ENCODE results near the gene SKIC2.

Gene SKIC2

DNA sequence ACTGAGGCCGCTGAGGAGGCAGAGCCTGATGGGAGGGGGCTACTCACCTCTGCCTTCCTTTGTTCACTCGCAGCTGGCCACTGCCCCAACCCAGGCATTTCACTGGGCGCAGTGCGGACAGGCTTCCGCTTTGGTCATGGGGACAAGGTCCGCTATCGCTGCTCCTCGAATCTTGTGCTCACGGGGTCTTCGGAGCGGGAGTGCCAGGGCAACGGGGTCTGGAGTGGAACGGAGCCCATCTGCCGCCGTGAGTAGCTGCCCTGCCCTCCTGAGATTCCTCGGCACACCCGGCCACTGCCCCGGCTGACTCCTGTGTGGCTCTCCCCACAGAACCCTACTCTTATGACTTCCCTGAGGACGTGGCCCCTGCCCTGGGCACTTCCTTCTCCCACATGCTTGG is 25.4 kb upstream of the SKIC2 start:
- TF ChIP-seq, protein P1, sequence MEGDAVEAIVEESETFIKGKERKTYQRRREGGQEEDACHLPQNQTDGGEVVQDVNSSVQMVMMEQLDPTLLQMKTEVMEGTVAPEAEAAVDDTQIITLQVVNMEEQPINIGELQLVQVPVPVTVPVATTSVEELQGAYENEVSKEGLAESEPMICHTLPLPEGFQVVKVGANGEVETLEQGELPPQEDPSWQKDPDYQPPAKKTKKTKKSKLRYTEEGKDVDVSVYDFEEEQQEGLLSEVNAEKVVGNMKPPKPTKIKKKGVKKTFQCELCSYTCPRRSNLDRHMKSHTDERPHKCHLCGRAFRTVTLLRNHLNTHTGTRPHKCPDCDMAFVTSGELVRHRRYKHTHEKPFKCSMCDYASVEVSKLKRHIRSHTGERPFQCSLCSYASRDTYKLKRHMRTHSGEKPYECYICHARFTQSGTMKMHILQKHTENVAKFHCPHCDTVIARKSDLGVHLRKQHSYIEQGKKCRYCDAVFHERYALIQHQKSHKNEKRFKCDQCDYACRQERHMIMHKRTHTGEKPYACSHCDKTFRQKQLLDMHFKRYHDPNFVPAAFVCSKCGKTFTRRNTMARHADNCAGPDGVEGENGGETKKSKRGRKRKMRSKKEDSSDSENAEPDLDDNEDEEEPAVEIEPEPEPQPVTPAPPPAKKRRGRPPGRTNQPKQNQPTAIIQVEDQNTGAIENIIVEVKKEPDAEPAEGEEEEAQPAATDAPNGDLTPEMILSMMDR (IDR thresholded peaks at IDR 0.05; ENCODE audit: insufficient read depth, missing control alignments): no peak
- no peak for FAIRE-seq
- no peak for DNase-seq (ENCODE audit: insufficient read length, low spot score)

DNA sequence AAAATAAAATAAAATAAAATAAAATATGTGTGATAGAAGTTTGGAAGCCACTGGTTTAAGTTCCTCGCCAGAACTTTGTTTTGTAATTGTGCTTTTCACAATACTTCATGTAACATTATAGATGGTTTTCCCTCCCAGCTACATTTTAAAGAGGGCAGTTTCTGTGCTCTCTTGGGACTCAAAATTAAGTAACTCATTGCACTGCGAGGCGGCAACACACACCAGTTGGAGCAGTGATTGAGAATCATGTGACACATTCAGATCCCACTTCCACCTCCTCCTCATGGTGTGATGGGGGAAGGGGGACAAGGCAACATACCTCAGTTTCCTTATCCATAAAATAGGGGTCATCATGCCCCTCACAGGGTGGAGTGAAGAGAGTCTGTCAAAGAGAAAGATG is 24.0 kb upstream of the SKIC2 start:
- no peak for FAIRE-seq
- DNase-seq (ENCODE audit: insufficient read length, low spot score): no peak
- TF ChIP-seq, protein P1 (IDR thresholded peaks at IDR 0.05; ENCODE audit: insufficient read depth, missing control alignments): no peak

DNA sequence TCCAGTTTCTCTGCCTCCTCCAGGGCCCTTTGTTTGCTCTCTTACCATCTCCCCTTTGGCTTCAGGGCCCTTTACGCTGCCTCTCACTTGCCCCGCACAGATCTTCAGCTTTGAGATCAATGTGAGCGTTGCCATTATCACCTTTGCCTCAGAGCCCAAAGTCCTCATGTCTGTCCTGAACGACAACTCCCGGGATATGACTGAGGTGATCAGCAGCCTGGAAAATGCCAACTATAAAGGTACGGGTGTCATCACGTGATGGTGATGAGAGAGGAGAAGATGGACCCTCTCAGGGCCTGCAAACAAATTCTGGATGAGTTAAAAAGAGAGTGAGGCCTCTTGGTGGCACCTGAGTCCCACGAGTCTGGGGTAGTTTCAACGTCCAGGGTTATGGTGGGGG is 23.2 kb upstream of the SKIC2 start:
- TF ChIP-seq, protein P1 (IDR thresholded peaks at IDR 0.05; ENCODE audit: insufficient read depth, missing control alignments): no peak
- DNase-seq (ENCODE audit: insufficient read length, low spot score) (no peak), FAIRE-seq (no peak)

DNA sequence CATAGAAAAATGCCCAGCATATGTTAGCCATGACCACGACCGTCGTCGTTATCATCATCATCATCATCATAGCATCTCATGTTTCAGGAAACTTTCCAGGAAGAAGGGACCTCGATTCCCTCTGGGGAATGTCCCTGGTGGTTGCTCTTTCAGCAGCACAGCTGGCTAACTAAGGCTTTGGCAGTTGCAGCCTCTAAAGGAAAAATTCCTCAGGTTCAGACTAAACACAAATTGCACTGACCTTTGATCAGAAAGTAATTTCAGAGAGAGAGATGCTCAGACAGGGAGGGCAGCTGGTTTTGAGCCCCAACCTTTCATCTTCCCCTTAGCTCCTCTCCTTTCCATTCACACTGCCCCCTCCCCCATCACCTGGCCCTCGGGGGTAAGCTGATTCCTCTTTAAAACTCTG is 18.7 kb upstream of the SKIC2 start:
- no peak for FAIRE-seq
- no peak for DNase-seq (ENCODE audit: insufficient read length, low spot score)
- TF ChIP-seq, protein P1 (IDR thresholded peaks at IDR 0.05; ENCODE audit: insufficient read depth, missing control alignments): no peak

DNA sequence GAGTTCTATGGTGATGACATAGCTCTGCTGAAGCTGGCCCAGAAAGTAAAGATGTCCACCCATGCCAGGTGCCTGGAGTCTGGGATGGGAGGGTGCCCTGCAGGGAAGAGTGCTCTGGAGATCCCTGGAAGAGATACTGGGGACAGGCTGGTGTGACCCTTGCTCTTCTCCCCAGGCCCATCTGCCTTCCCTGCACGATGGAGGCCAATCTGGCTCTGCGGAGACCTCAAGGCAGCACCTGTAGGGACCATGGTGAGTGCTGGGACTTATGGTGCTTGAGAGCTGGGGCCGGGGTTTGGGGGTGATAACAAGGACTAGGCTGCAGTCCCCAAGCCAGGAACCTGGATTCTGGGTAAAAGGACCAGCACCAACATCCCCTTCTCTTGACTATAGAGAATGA is 15.2 kb upstream of the SKIC2 start:
- FAIRE-seq (no peak), DNase-seq (ENCODE audit: insufficient read length, low spot score) (no peak)
- TF ChIP-seq, protein P1 (IDR thresholded peaks at IDR 0.05; ENCODE audit: insufficient read depth, missing control alignments): no peak

DNA sequence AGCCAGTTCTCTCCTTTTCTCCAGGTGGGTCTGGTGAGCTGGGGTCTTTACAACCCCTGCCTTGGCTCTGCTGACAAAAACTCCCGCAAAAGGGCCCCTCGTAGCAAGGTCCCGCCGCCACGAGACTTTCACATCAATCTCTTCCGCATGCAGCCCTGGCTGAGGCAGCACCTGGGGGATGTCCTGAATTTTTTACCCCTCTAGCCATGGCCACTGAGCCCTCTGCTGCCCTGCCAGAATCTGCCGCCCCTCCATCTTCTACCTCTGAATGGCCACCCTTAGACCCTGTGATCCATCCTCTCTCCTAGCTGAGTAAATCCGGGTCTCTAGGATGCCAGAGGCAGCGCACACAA is 13.8 kb upstream of the SKIC2 start:
- DNase-seq (ENCODE audit: insufficient read length, low spot score): no peak
- TF ChIP-seq, protein P1 (IDR thresholded peaks at IDR 0.05; ENCODE audit: insufficient read depth, missing control alignments): no peak
- FAIRE-seq: no peak

DNA sequence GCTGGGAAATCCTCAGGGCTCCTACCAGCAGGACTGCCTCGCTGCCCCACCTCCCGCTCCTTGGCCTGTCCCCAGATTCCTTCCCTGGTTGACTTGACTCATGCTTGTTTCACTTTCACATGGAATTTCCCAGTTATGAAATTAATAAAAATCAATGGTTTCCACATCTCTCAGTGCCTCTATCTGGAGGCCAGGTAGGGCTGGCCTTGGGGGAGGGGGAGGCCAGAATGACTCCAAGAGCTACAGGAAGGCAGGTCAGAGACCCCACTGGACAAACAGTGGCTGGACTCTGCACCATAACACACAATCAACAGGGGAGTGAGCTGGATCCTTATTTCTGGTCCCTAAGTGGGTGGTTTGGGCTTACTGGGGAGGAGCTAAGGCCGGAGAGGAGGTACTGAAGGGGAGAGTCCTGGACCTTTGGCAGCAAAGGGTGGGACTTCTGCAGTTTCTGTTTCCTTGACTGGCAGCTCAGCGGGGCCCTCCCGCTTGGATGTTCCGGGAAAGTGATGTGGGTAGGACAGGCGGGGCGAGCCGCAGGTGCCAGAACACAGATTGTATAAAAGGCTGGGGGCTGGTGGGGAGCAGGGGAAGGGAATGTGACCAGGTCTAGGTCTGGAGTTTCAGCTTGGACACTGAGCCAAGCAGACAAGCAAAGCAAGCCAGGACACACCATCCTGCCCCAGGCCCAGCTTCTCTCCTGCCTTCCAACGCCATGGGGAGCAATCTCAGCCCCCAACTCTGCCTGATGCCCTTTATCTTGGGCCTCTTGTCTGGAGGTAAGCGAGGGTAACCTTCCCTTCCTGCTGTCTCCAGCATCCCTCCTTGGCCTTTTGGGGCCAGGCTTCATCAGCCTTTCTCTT is 13.2 kb upstream of the SKIC2 start, which contains the start of gene CFB:
Gene CFB, plus strand, starts transcription at position 589 of the 863 bp plus-strand sequence. Its CDS starts 127 bp downstream, at position 716.
- DNase-seq (ENCODE audit: insufficient read length, low spot score) (no peak), FAIRE-seq (no peak)
- TF ChIP-seq, protein P1 (IDR thresholded peaks at IDR 0.05; ENCODE audit: insufficient read depth, missing control alignments): no peak
